Panc1 (cell line): ENCODE results near the gene NEIL1. TPM values are rescaled to one million over a fixed set of nuclear protein-coding genes. Genes with fewer than 3 reads are reported as not detected.

Experiments used
- ATAC-seq: fragments of 200-7000 bp; cut with Tn5 transposase; 2 replicates; pipeline ENCODE4 v1.9.1; 2020; ENCODE audit warnings: mild to moderate bottlenecking, moderate library complexity
- BruUV-seq: library from RNA; stranded (reverse); fragments of 400-500 nt; replicated peaks from 2 replicates; lab custom pipeline; 2021; lab: Mats Ljungman, UMichigan
- CTCF ChIA-PET: fragments of 300-600 bp; sonication (Branson Sonifier 250); formaldehyde crosslinking; loops from one replicate; lab custom pipeline; 2022; ENCODE audit warnings: antibody characterized with exemption; lab: Charles Lee
- POLR2A ChIA-PET: fragments of 300-600 bp; sonication (Branson Sonifier 250); formaldehyde crosslinking; loops from one replicate; lab custom pipeline; 2022; ENCODE audit warnings: antibody characterized with exemption; lab: Charles Lee
- DNase-seq: peaks from one replicate; pipeline ENCODE4 v3.0.0-alpha.2; 2010; ENCODE audit warnings: low read depth, low spot score
- H3K27ac ChIP-seq: 2 replicates; pipeline ENCODE4 v1.5.1; 2011; ENCODE audit warnings: mild to moderate bottlenecking, low read length, inconsistent platforms
- H3K27me3 ChIP-seq: fragments of 200-500 bp; sonication (Bioruptor generic); 2 replicates; pipeline ENCODE4 v1.6.0; 2014; ENCODE audit warnings: low read length, inconsistent platforms; ENCODE audit not compliant: control insufficient read depth, insufficient read depth
- H3K36me3 ChIP-seq: fragments of 200-500 bp; sonication (Bioruptor generic); 2 replicates; pipeline ENCODE4 v1.5.1; 2014; ENCODE audit warnings: inconsistent platforms, mild to moderate bottlenecking, low read length, moderate library complexity; ENCODE audit not compliant: control insufficient read depth, insufficient read depth
- H3K4me1 ChIP-seq: 2 replicates; pipeline ENCODE4 v1.5.1; 2011; ENCODE audit warnings: inconsistent platforms, mild to moderate bottlenecking, low read length, moderate library complexity; ENCODE audit not compliant: control insufficient read depth, insufficient read depth
- H3K4me3 ChIP-seq, 2 experiments: 2 replicates each; pipeline ENCODE4 v1.5.1; 2011 to 2012; ENCODE audit warnings: low read depth in 2 of 2, low read length in 2 of 2, mild to moderate bottlenecking in 2 of 2, inconsistent platforms in 1 of 2, moderate library complexity in 1 of 2
- H3K9me3 ChIP-seq: fragments of 200-500 bp; sonication (Bioruptor generic); 2 replicates; pipeline ENCODE4 v1.5.1; 2014; ENCODE audit warnings: low read depth, mild to moderate bottlenecking, inconsistent platforms, low read length, moderate library complexity; ENCODE audit not compliant: control insufficient read depth, insufficient read depth
- POLR2AphosphoS5 ChIP-seq: IDR thresholded peaks from 2 replicates; pipeline ENCODE4 v1.6.1; 2012; ENCODE audit warnings: mild to moderate bottlenecking, low read depth, low read length, moderate library complexity
- REST ChIP-seq, 2 experiments: IDR thresholded peaks; 2 replicates each; pipeline ENCODE4 v1.6.1; 2011 to 2012; ENCODE audit warnings: low read depth in 2 of 2, control low read depth in 1 of 2, low read length in 1 of 2, mild to moderate bottlenecking in 1 of 2, moderate library complexity in 1 of 2; ENCODE audit not compliant: insufficient read depth in 1 of 2
- SIN3A ChIP-seq: IDR thresholded peaks from 2 replicates; pipeline ENCODE4 v1.6.1; 2012; ENCODE audit warnings: low read depth, mild to moderate bottlenecking, low read length, moderate library complexity, borderline replicate concordance; ENCODE audit not compliant: insufficient read depth
- TCF7L2 ChIP-seq: IDR thresholded peaks from 2 replicates; pipeline ENCODE4 v1.6.1; 2011; ENCODE audit warnings: mild to moderate bottlenecking, low read depth, low read length, inconsistent platforms
- in situ Hi-C: cut with HindIII; loops from 2 replicates; pipeline ENCODE4 v1.10.0; 2016; ENCODE audit warnings: low sequenced_read_pairs, low pct_unique_long_range_greater_than_20kb
- intact Hi-C: fragments of 100-400 bp; cut with micrococcal nuclease; formaldehyde crosslinking; loops from one replicate; pipeline ENCODE4 v1.10.0; 2022; ENCODE audit not compliant: unreplicated experiment
- total RNA-seq: library from RNA; stranded (reverse); gene quantifications from one replicate; pipeline ENCODE4 v1.2.1, GENCODE V29; 2021; ENCODE audit not compliant: unreplicated experiment
- TF ChIP-seq, protein P1 (sequence below): fragments of 450-650 bp; IDR thresholded peaks from 2 replicates; pipeline ENCODE4 v1.5.1; 2017; ENCODE audit warnings: mild to moderate bottlenecking

Gene NEIL1
- total RNA-seq, 1 experiment from 2014 or later: 3.4 TPM

DNA sequence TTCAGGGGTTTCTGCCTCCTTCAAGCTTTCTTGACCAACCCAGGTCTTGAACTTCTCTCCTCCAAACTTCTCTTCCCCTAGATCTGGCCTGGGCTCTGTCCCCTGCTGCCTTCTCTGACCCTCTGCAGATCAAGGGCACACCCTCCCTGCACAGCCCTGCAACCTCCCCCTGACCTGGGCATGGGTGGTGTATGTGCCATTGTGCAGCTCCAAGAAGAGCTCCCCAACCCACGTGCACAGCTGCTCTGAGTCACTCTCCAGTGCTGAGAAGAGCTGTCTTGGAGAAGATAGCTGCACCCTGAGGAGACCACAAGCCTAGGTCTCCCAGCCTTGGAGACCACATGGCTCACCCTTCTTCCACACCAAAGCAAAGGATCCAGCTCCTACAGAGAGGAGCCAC, 13.6 kb downstream of the NEIL1 start:
- no peaks in the 10 kb centered on the region for H3K9me3 ChIP-seq
- ChIA-PET POLR2A (no interaction called here), CTCF (interaction anchor here (0.6 kb wide), 1 partner anchor 37 kb away, joined by 3 read pairs; no protein-coding TSS in a partner anchor)
- ATAC-seq (no peak), DNase-seq (no peak)
- no TSS peak for BruUV-seq
- no peak overlapping the region for H3K27ac ChIP-seq
- H3K36me3 ChIP-seq: no peaks in the 10 kb centered on the region; the same call in 1 of the 2 replicates
- intact Hi-C loops: no loop called here
- no peak for TF ChIP-seq POLR2AphosphoS5
- TF ChIP-seq REST (IDR thresholded peaks at IDR 0.05; ENCODE audit: insufficient read depth in 1 of 2, low read depth in 2 of 2, low read length in 1 of 2): no peak
- TF ChIP-seq SIN3A: no peak
- TF ChIP-seq TCF7L2: no peak
- TF ChIP-seq, protein P1, sequence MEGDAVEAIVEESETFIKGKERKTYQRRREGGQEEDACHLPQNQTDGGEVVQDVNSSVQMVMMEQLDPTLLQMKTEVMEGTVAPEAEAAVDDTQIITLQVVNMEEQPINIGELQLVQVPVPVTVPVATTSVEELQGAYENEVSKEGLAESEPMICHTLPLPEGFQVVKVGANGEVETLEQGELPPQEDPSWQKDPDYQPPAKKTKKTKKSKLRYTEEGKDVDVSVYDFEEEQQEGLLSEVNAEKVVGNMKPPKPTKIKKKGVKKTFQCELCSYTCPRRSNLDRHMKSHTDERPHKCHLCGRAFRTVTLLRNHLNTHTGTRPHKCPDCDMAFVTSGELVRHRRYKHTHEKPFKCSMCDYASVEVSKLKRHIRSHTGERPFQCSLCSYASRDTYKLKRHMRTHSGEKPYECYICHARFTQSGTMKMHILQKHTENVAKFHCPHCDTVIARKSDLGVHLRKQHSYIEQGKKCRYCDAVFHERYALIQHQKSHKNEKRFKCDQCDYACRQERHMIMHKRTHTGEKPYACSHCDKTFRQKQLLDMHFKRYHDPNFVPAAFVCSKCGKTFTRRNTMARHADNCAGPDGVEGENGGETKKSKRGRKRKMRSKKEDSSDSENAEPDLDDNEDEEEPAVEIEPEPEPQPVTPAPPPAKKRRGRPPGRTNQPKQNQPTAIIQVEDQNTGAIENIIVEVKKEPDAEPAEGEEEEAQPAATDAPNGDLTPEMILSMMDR: no peak
- H3K4me1 ChIP-seq: no peaks in the 10 kb centered on the region
- H3K4me3 ChIP-seq: no peak overlapping the region
- in situ Hi-C loops: no loop called here
- no peaks in the 10 kb centered on the region for H3K27me3 ChIP-seq

DNA sequence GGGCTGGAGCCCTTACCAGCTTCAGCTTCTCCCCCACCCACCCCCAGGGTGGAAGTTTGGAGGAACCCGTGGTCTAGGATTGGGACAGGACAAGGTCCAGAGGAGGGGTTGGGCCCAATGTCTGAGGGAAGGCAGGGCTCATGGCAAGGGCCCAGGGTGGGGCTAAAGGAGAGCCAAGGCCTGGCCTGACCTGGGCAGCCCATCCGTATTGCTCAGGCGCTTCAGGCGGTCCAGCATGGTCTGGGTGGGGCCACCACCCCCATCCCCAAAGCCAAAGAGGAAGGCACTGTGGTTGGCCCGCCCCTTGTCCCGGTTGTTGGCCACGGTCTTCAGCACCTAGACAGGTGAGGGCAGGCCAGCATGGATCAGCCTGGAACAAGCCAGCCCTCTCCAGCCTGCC, 14.0 kb downstream of the NEIL1 start:
- ChIA-PET POLR2A (no interaction called here), CTCF (no interaction called here)
- no TSS peak for BruUV-seq
- no peak for DNase-seq
- Histone ChIP-seq H3K4me1 (no peaks in the 10 kb centered on the region), H3K27ac (no peak overlapping the region), H3K9me3 (no peaks in the 10 kb centered on the region), H3K27me3 (no peaks in the 10 kb centered on the region), H3K36me3 (no peaks in the 10 kb centered on the region; the same call in 1 of the 2 replicates), H3K4me3 (no peak overlapping the region)
- in situ Hi-C loops: no loop called here
- no peak for ATAC-seq
- intact Hi-C loops: no loop called here
- TF ChIP-seq POLR2AphosphoS5 (no peak), REST (IDR thresholded peaks at IDR 0.05; ENCODE audit: insufficient read depth in 1 of 2, low read depth in 2 of 2, low read length in 1 of 2) (no peak), SIN3A (no peak), TCF7L2 (no peak)
- TF ChIP-seq, protein P1: no peak
